Ecto neural progenitor cell (in vitro differentiated cells): ENCODE measurements around the gene LRFN5.

Experiments used
- DNase-seq: peaks from one replicate; pipeline ENCODE4 v3.0.0-alpha.2; 2018; ENCODE audit warnings: low spot score

The LRFN5 gene

DNA sequence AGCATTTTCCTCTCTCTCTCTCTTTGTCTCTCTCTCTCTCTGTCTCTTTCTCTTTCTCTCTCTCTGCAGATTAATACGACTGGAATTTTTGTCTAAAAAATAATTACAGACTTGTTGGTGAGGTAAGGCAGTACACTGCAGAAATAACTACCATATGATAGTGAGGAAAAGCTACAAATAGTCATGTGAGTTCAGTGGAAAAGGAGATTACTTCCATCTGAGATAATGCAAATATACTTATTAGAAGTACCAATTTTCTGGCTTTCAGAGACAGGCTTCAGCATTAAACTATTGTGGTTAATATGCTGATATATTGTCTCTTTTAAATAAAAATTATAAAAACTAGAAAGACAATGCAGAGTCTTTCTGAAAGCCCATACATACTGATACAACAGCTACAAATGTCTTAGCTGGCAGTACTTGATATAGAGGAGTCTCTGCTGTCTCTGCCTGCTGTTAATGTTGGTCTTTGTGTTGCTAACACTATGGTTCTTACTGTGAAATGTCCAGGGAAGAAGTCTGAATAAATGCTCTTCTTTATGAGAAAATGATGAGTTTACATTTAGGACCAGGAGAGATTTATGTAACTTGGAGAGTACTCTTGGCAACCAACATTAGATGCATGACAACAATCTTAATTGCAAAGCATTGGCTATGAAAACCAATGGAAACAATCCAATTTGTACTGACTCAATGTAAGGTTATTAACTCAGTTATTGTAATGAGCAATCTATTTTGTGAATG is 167.0 kb downstream of the LRFN5 start:
- no peak for DNase-seq

DNA sequence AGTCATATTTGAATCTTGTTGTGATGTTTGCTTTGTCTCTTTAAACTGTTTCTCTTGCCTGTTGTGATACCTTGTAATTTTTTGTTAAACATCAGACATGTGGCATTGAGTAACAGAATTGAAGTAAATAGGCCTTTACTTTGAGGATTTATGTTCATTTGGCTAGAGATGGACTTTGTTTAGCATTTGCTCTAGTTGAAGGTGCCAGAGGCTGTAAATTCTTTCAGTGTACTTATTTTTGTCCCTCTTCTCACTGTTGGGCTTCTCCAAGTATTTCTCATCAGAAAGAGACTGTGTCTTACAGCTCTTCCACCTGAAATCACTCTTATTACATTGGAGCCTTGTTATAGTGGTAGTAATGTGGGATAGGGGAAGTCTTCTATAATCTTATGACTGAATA is 175.8 kb downstream of the LRFN5 start:
- DNase-seq: no peak

- no peak for DNase-seq
Observed at GRCh38 chr14:41783403-41783802, 176.7 kb downstream of the LRFN5 start.

DNA sequence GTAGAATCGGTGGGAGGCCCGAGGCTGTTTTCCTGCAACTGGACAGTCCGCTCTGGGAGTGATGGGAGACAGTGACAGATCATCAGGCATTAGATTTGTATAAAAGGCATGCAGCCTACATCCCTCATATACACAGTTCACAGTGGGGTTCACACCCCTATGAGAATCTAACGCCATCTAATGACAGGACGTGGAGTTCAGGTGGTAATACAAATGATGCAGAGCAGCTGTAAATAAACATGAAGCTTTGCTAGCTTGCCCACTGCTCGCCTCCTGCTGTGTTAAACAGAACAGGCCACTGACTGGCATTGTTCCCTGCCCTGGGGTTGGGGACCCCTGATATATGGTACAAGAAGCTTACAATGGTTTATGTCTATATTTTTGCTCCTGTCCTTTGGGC is 179.0 kb downstream of the LRFN5 start:
- DNase-seq: no peak

DNA sequence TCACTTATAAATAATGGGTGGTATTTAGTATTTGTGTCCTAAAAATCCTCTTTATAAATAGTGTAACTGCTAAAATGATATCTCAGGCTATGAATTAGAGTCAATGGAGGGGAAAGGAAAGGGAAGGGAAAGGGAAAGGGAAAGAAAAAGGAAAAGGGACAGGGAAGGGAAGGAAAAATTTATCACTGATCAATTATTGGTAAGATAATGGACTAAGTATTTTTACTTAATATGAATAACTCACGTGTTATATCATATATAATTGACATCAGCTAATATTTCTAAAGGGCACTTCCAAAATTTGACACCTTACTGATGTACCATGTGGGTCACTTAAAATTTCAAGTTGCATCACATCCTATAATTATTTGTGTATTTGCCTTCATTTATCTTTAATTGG is 193.1 kb downstream of the LRFN5 start:
- no peak for DNase-seq

GRCh38 chr14:41805633-41806032 is 199.0 kb downstream of the LRFN5 start:
- DNase-seq: no peak

DNA sequence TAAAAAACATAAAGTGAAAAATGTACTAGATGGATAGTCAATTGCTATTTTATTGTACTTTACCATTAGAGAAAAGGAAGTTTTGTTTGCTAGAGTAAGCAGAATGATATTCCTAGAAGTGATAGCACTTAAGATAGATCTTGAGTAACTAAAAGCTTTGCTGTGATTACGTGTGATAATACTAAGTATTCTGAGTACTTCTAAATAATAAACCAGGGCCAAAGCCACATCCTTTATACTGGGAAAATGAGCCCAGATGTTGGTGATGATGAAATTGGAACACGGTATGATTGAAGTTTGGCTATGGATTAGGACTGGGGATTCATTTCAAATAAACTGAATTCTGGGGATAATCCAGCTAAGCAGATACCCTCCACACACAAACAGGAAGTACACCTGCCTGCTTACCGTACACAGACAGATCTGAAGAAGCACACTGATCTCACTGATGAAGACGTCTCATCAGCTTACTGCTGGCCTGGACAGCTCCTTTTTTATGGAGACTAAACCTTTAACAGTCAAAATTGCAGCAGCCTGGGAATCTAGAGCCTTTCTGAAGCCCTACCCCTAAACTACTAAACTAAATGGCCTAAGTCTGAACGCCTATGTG is 199.8 kb downstream of the LRFN5 start:
- DNase-seq: no peak

GRCh38 chr14:41810362-41810761 is 203.7 kb downstream of the LRFN5 start:
- DNase-seq: no peak

- DNase-seq: no peak
Observed at GRCh38 chr14:41817626-41818025, 210.9 kb downstream of the LRFN5 start.

DNA sequence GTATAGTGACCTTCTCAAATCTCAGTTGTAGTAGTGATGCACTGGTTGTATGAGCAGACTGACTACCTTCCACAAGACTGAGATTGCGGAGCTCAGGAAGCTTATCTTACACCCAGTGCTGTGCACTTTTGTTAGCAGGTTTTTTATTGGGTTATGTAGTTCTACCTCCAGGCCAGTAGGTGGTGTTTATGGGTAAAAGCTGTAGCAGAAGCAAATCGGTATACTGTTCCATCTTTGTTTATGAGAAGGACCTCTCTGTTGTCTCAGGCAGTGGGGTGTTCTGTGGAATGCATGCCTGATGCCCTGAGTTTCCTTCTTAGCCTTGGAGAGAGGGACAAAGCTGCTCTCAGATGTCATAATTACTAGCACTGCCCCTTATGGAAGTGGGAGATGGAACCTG is 217.8 kb downstream of the LRFN5 start:
- no peak for DNase-seq

GRCh38 chr14:41825622-41826021 is 218.9 kb downstream of the LRFN5 start:
- DNase-seq: no peak

DNA sequence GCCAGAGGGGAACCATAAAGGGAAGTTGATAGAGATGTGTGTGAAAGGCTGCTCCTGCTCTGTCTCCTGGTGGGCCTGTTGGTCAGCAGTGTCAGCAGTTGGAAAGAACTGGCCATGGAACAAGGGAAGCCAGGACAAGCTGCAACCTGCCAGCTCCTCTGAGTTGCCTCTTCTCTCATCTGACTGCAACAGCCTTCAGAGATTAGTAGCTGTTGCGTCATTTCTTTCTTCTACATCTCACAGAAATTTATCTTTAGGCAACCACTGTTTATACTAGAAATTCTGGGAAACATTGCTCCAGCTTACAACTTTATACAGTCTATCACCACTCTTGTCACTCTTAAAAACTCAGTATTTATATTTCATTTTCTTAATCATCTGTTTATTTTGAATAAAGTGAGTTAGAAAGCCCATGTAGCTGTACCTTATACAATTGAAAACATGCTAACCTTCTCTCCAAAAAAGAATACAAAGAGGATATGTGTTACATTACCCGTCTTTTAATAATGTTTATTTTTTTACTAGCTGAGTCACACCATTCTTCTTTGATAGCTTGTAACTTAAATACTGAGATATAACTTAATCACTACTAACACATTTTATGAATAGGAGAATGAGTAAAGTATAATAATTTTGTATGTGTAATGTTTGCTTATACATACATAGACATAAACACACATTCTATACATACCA is 224.2 kb downstream of the LRFN5 start:
- DNase-seq: no peak

- no peak for DNase-seq
Observed at GRCh38 chr14:41839661-41840060, 233.0 kb downstream of the LRFN5 start.

DNA sequence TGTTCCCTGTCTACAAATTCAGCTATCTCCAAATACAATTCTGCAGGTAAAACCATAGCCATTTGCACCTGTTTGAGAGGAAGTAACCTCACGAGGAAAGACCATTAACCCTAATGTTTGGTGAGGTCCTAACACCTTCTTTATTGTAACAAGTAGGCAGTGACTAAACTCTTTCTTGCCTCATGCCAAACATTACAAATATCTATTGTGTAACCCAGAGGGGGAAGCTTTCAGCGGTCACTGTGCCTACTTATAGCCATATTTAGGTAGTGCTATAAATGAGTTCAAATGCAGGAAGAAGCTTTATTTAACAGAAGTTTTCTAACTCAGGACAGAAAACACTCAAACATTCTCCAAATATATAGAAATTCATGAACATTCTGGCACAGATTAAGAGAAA is 252.7 kb downstream of the LRFN5 start:
- no peak for DNase-seq

DNA sequence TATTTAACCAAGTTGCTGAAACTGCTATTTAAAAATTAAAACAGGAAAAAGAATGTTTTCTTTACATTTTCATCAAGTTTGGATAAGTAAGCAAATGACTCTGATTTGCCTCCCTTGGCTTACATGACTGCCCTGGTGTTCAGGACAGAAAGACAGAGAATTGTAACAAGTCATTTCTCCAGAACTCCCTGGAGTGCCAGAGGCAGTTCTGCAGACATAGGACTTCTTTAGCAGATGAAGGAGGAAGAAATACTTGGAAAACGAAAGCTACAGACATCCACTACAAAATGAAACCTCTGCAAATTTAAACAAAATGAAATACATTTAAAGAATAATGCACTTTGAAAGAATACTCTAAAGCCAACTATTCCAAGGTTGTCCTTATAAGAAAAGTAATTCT is 253.9 kb downstream of the LRFN5 start:
- DNase-seq: no peak

GRCh38 chr14:41865894-41866293 is 259.2 kb downstream of the LRFN5 start:
- no peak for DNase-seq

DNA sequence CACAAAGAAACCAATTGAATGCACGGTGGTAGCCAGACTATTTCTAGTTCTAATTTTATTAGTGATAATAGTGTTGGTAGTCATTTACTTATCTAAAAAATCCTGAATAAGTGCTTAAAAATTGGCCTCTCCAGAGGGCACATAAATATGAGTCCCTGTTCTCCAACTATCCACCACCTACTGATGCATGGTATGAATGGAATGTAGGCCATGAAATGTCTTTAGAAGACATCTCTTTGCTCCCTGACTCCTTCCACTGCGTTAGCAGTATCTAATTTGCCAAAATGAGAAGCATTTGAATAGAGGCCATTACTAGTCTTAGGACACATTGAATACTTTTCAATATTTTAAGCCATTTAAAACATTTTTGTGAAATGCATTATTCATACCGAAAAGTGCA is 261.7 kb downstream of the LRFN5 start:
- DNase-seq: no peak

GRCh38 chr14:41872931-41873685 is 266.4 kb downstream of the LRFN5 start:
- DNase-seq: no peak

DNA sequence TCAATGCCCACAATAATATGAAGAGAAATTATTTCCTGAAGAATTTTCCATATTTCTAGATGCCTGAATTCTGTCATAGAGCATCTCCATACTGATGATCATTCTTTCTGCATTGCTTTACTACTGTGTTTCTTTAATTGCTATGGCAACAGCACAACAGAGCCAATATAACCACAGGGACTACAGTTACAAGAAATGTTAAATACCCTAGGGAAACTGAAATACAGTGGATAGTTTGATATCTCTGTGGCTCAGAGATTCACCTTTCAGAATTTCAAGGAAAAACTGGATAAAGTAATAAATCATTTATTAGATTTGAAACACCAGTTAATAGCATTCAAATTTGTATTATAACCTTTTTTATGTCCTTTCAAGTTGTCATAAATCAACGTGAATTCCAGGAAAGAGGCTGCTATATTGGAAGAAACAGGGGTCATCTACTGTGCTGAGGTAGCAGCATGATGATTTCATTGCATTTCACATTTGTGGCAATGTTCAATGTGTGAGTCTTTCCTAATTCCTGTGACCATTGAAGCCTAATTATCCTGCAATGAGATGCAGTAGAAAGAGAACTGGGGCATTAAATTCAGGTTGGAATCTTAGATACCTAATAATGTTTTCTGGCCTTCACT is 267.1 kb downstream of the LRFN5 start:
- no peak for DNase-seq

GRCh38 chr14:41875116-41875515 is 268.4 kb downstream of the LRFN5 start:
- DNase-seq: no peak

GRCh38 chr14:41878321-41878720 is 271.6 kb downstream of the LRFN5 start:
- no peak for DNase-seq

DNA sequence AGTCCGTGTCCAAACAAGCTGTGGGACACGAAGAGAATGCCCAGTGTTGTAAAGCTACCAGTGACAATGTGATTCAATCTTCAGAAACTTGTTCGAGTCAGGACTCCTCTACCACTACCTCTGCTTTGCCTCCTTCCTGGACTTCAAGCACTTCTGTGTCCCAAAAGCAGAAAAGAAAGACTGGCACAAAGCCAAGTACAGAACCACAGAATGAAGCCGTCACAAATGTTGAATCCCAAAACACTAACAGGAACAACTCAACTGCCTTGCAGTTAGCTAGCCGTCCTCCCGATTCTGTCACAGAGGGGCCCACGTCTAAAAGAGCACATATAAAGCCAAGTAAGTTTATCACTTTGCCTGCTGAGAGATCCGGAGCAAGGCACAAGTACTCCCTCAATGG is 284.9 kb downstream of the LRFN5 start:
- no peak for DNase-seq
